Measurements from ENCODE around the gene ATG14.
A peak's percentile ranks its signal among the peaks of the same experiment; 100 is the strongest.
"Not testable (repeated sequence)": the region's sequence is repeated elsewhere in the genome, so short reads cannot be mapped to it uniquely, and the experiment has no call there.

The ATG14 gene

DNA sequence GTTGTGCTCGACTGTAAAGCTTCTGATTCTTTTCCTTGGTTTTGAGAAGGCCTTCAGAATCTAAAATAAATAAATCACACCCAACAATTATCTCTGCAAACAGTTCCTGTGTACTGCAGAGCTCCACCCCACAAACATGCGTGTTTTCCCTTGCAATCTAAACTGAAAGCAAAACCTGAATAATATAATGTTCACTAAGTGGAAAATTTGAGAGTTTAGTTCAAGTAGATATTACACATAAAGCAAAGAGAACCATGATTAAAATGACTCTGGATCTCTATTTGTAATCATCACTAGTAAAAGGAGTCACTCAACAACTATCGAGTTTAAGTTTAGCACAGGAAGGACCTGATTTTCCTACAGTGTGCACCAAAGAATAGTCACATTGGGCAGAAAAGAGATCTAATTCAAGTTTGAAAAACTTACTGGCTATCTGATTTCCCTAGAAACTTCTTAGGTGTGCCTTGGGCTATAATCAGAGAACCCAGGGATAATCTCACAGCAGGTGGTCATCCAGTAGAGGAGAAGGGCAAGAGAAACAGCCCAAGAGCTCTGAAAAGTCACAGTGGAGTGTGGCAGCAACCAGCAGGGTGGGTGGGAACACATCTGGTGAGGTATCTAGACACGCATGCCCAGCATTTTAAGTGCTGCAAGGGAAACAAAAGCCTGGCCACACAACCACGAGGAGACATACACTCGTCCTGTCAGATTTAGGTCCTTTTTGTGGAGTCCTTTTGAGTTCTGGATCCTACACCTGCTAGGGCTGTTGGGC is 25.4 kb downstream of the ATG14 start:
- peak; percentile 28 for FAIRE-seq

DNA sequence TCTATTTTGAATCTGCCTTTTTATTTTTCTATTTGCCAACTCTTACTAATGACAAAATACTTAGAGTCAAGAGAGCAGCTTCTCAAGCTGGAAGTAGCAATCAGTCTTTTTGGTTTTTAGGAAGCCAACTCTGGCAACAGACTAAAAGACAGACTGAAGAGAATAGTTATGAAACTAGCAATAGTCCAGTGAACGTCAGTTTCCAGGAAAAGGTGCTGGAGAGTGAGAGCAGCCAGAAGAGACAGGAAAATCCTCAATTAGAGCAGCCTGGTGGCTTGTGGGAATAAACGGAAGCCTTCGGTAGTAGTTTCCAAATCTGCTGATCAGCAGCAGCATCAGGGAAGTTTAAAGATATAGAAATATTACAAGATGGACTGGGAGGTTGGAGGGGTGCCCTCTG is 27.1 kb downstream of the ATG14 start:
- no peak for FAIRE-seq

DNA sequence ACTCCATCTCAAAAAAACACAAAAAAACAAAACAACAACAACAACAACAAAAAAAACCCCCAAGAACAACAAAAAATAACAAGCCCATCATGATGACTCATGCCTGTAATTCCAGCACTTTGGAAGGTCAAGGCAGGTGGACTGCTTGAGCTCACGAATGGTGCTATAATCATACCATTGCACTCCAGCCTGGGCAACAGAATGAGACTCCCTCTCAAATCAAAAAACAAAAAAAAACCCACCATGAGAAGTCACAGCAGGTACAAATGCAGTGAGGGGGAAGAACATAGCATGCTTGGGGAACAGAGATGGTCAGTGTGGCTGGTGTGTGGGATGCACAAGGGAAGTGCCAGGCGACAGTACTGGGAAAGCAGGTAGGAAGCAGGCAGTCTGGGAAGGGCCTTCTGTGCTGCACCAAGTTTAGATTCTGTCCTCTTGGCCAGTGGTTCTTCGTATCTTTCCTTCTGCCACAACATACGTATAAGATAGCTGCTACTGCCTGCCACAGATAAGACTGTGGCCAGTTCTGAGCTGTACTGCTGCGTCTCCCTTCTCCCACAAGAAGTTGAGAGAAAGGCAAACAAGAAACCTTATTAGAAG is 28.0 kb downstream of the ATG14 start:
- no peak for FAIRE-seq

DNA sequence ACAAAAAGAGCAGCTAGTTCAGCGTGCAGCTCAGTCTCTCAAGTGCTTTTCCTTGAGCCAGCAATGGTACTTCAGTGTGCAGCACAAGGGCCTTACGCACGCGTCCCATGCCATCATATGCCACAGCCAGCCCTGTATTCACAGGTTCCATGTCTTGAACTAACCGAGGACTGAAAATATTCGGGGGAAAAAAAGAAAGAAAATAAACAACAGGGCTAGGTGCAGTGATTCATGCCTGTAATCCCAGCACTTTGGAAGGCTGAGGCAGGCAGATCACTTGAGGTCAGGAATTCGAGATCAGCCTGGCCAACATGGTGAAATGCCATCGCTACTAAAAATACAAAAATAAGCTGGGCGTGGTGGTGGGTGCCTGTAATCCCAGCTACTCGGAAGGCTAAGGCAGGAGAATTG is 28.6 kb downstream of the ATG14 start:
- FAIRE-seq, result not testable (repeated sequence)

DNA sequence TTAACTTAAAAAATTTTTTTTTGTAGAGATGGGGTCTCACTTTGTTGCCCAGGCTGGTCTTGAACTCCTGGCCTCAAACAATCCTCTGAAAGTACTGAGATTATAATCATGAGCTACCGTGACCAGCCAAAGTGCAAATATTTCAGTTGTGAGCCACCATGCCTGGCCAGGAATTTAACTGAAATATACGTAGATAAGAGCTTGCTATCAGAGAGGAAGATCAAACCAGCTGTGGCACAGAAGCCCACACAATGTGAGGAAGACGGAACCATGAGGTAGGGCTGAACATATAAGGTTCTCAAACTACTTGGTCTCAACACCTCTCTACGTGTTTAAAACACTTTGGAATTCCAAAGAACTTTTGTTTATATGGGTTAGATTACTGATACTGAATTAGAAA is 29.1 kb downstream of the ATG14 start:
- no peak for FAIRE-seq

DNA sequence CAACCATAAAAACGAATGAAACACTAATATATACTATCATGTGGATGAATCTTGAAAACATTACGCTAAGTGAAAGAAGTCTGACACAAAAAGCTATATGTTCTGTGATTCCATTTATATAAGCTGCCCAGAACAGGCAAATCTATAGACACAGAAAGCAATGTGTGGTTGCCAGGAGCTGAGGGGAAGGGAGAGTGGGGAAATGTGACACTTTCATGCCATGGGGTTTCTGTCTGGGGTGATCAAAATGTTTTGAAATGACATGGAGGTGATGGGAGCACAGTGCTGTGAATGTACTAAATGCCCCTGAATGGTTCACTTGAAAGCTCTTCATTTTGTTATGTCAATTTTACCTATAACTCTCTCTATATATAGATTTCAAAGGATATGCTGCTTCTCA is 30.1 kb downstream of the ATG14 start:
- no peak for FAIRE-seq

DNA sequence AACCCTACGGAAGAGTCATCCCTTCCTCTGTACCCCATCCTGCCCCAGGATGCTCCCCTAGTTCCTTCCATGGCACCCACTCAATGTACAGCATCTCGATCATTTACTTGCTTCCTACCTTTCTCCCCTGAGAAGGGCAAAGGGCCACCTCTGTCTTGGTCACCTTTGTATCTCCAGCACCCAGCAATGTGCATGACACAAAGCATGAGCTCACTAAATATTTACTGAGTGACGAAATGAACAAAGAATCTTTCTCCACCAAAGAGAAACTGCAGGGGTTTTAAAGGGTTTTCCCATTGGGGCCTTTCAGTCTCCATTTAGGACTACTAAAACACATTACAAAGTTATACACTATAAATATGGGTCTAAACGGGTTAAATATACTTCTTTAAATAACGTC is 30.6 kb downstream of the ATG14 start:
- no peak for FAIRE-seq

DNA sequence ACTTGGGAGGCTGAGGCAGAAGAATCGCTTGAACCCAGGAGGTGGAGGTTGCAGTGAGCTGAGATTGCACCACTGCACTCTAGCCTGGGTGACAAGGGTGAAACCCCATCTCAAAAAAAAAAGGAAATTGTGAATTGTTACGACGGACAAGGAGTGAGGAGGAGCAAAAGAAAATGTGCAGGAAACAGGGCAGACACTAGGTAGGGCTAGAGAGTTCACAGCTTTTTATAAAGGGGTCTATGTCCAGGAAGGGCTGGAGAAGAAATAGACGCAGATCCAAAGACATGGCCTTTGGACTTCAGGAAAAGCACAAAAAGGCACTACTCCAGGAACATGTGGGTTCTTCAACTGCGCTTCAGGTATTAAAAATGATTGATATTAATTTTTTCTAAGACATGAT is 34.4 kb downstream of the ATG14 start:
- FAIRE-seq, result no peak

DNA sequence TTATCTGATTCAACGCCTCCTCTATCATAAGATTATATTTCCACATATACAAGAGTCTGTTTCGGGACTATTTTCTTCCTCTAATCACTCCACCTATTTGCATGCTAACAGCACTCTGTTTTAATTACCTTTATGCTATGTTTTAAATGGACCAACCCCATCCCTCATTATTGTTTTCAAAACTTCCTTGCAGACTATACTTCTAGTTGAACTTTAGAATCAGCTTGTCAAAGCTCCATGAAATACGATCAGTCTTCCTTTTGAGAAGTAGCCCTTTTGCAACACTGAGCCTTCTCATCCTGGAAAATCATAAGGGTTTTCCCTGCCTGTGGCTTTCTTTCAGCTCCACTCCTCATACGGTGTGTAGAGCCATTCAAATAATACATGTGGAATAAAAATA is 36.9 kb downstream of the ATG14 start:
- FAIRE-seq, result no peak

DNA sequence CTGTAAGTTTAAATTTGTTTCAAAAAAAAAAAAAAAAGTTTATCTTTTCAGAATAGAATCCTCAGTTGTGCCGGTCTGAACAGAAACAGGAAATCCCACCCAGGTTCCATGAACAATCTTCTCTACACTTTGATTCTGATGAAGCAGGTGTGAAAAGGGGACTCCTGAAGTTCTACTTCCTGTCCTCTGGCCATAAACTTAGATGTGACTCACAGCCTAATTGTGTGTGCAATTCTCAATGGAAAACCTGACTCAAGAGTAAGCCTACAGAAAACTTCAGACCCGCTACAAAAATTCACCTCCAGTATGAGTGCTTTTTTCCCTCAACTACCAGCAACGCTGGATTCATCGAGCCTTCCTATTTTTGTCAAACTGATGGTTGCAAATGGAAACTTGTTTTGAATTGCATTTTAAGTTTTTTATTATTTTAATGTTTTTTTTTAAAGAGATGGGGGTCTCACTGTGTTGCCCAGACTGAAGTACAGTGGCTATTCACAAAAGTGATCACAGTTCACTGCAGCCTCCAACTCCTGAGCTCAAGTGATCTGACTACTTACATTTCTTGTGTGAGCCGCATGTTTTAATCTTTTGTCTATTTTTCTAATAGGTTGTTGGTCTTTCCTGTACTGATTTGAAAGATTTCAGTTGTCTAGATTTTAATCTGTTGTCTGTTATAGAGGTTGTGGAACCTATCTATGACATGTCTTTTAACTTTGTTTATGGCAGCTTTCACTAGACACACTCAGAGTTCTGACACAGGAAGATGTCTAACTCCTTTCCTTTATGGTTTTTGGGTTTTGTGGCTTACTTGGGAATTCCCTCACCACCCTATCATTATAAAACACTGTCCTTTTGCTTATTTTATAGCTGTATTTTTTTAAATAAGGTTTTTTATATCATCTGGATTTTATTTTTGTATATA is 37.6 kb downstream of the ATG14 start:
- no peak for FAIRE-seq

DNA sequence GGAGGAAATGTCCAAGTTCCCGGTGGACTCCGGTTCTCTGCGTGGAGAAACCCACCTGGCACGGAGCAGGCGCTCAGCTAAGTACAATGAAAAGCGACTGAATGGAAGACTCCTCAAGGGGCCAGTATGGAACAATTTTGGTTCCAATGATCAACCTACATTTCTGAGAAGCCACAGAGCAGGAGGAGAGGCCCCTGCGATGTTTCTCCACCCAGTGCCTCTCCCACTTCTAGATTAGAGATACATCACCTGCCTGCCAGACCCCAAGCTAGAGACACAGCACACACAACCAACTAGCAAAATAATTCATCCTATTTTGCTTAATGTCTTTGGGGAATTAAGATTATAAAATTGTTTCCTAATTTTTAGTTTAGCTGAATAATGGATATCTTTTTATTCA is 38.8 kb downstream of the ATG14 start:
- FAIRE-seq, result no peak

DNA sequence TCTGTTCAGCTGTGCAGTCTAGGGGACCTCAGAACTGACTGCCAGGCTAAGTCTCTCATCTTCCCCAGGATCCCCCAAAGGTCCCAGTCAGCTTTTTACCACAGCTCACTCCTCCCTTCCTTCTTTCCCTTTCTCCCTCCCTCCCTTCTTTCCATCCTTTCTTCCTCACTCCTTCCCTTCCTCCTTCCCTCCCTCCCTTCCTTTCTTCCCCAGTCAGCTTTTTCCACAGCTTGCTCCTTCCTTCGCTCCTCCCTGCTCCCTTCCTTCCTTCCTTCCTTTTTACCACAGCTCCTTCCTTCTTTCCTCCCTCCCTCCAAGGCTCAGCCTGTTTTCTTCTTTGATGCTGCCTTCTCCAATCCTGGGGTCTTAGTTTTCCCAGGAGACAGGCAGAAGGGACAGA is 39.2 kb downstream of the ATG14 start:
- FAIRE-seq, result no peak

DNA sequence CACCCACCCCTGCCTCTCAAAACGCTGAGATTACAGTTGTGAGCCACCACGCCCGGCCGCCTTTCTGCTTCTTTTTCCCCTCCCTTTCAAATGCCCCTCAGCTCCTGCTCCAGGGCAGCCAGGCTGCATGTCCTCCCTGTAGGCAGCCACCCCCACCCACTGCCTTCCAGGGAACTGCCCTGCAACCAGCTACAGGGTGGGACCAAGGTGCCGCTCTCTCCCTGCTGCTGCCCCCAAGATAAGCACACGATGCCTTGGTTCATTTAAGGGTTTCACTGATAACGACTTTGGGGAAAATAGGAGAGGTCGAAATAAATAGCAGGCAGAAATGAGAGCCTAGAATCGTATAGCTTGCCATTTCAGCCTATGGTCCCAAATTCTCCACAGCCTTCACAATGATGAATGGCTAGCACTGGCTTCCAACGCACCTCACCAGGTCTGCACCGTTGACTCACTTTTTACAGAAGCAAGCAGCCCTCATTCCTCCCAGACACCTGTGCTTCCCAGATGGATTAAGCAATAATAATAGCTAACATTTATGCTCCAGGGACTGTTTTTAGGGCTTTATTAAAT is 40.7 kb downstream of the ATG14 start:
- FAIRE-seq, result no peak

DNA sequence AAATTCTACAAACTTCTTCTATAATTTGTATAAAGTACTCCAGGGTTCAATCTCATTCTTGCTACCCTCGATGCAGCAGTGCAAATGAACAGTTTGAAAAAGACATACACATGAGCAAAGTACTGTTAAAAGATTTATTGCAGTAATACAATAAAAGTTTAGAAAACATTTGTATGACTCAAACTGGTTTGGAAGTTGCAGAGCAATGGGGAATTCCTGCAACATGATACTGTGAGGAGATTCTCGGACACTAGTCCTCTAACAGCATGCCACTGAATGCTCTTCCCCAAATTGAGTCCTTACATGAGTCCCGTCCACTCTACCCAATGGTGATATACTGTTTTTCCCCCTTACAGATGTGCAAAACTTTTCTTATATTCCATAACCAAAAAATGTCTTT is 45.4 kb downstream of the ATG14 start:
- FAIRE-seq, result no peak

DNA sequence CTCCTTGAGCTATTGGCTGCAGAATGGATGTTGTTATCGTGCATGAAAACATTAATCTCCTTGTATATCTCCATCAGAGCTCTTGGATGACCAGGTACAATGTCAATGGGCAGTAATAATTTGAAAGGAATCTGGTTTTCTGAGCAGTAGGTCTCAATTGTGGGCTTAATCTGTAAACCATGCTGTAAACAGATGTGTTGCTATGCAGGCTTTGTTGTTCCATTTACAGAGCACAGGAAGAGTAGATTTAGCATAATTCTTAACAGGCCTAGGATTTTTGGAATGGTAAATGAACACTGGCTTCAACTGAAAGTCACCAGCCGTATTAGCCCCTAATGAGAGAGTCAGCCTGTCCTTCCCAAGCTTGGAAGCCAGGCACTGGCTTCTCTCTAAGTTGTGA is 50.4 kb downstream of the ATG14 start:
- FAIRE-seq, result no peak

DNA sequence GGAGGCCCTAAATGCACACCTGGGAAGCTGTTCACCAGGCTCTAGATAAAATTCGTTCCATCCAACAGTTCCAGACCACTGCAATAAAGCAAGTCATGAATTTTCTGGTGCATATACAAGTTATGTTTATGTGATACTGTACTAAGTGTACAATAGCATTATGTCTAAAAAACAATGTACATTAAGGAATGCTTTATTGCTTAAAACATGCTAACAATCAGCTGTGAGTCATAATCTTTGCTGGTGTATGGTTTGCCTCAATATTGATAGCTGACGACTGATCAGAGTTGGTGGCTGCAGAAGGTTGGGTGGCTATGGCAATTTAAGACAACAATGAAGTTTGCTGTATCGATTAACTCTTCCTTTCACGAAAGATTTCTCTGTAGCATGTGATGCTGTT is 52.3 kb downstream of the ATG14 start:
- no peak for FAIRE-seq

DNA sequence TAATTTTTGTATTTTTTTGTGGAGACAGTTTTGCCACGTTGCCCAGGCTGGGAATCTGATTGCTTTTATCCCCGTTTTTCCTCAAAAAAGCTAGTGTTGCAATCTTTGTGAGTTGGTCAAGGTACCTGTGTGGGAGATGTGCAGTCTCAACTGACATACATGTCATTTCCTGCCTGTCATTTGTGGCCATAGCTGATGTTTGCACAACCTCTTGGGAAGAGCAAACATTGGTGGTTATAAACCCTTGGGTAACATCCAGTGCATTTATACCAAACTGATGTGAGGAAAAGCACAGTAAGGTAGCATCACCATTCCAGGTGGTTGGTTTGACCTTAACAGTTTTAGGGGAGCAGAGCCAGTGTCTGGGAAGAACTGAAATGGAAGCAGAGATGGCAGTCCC is 54.7 kb downstream of the ATG14 start:
- no peak for FAIRE-seq

DNA sequence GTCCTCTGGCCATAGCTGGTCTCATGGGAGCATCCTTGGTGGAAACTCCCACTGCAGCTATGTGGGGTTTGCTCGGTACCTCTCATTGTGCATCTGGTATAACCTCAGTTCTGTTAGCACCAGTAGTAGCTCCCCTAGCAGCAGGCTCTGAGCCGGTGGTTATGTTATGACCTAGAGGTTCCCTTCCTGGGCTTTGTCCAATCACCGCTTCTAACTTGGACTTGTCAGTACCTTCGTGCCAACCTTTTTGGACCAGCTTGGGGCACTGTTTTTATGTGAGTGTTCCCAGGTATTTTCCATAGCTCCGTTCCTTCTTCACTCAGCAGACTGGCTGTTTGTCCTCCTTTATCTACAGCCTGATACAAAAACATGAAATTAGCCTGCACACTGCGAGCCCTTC is 55.7 kb downstream of the ATG14 start:
- FAIRE-seq, result no peak

DNA sequence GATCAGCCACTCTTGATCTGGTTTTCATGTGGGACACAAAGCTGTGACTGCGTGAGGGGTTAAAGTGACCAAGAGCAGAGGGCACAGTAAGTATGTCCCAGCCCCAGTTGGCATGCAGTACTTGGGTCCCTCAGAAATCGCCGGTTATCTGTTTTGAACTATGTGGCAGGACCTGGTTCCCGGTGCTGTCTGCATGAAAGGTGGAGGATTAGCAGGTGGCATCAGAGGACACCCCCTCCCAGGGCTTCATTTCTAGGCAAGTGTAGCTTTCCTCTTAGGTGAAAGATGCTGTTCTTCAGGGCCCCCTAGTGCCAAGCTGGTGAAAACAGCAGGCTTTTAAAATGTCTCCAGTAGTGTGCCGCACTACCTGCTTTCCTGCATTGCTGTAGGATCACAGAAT is 57.1 kb downstream of the ATG14 start:
- FAIRE-seq, result no peak

DNA sequence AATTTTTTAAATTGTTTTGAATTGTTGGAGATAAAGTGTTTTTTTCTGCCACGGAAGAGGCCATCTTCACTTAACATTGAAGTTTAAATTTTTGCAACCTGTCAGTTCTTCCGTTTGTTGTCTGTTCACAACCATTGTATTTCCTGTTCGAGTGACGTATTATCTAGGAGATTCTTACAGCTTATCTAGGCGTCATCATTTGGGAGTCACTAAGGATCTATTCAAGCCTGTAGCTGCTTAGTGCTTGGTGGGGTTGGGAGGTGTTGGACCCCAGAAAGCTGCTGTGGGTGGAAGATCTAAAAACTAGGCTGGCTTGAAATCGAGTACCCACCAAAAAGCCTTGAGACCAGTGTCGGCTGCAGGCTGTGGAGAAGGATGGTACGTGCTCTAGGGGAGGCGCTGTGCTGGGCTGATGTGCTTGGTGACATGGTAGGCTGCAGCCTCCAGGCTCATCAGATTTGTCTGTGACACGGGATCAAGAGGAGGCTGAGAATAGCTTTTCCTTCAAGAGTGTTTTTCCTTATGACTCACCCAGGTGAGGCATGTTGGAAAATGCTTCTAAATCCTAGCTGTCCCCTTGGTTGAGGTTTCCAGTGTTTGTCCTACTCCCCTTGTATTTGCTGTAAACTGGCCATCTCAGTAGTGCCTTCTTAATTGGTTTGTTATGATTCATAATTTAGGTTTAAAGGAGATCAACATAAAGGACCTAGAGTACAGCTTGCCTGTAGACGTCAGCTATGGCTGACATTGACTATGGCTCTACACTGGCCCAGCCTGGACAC is 57.8 kb downstream of the ATG14 start:
- FAIRE-seq, result no peak

DNA sequence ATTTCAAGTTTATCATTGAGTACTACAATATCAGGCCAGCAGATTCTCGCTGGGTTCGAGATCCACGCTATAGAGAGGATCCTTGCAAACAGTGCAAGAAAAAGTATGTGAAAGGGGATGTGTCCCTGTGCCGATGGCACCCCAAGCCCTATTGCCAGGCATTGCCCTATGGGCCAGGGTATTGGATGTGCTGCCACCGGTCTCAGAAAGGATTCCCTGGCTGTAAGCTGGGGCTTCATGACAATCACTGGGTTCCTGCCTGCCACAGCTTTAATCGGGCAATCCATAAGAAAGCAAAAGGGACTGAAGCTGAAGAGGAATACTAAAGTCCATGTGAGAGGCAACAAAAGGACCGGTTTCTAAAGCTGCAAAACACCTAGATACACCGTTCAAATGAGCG is 59.4 kb downstream of the ATG14 start:
- FAIRE-seq, result no peak

DNA sequence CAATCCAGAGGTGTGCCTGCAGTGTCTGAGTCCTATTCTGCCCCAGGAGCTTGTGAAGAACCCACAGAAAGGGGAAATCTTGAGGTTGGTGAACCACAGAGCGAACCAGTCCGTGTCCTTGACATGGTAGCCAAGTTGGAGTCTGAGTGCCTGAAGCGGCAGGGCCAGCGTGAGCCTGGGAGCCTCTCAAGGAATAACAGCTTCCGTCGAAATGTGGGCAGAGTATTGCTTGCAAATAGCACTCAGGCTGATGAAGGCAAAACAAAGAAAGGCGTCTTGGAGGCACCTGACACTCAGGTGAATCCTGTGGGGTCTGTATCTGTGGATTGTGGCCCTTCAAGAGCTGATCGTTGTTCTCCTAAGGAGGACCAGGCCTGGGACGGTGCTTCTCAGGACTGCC is 60.5 kb downstream of the ATG14 start:
- FAIRE-seq, result no peak

DNA sequence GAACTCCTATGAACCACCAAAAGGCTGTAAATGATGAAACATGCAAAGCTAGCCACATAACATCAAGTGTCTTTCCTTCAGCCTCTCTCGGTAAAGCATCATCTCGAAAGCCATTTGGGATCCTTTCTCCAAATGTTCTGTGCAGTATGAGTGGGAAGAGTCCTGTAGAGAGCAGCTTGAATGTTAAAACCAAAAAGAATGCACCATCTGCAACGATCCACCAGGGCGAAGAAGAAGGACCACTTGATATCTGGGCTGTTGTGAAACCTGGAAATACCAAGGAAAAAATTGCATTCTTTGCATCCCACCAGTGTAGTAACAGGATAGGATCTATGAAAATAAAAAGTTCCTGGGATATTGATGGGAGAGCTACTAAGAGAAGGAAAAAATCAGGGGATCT is 61.2 kb downstream of the ATG14 start:
- no peak for FAIRE-seq
